Fibroblast of lung (primary cell): Measurements from ENCODE around the gene SLC17A5. TPM values are rescaled to one million over a fixed set of nuclear protein-coding genes. Genes with fewer than 3 reads are reported as not detected.
A peak's percentile ranks its signal among the peaks of the same experiment; 100 is the strongest.

Source experiments
- DNase-seq, 2 donors: peaks; one replicate each; pipeline versions ENCODE4 v3.0.0 to v3.0.0-alpha.2; 2010; ENCODE audit warnings: low read depth in 2 of 2
- H2AFZ ChIP-seq: 2 replicates; pipeline ENCODE4 v1.5.1; 2012; ENCODE audit warnings: low read length, control low read depth, inconsistent platforms
- H3K27ac ChIP-seq: 2 replicates; pipeline ENCODE4 v1.5.1; 2011; ENCODE audit warnings: low read length, control low read depth; ENCODE audit not compliant: insufficient read depth
- H3K27me3 ChIP-seq: 2 replicates; pipeline ENCODE4 v1.5.1; 2011; ENCODE audit warnings: mild to moderate bottlenecking, low read length; ENCODE audit not compliant: control insufficient read depth, insufficient read depth
- H3K36me3 ChIP-seq: 2 replicates; pipeline ENCODE4 v1.5.1; 2011; ENCODE audit warnings: low read length; ENCODE audit not compliant: control insufficient read depth, insufficient read depth
- H3K4me1 ChIP-seq: 2 replicates; pipeline ENCODE4 v1.5.1; 2011; ENCODE audit warnings: low read length; ENCODE audit not compliant: control insufficient read depth, insufficient read depth; ENCODE audit errors: extremely low read depth
- H3K4me2 ChIP-seq: 2 replicates; pipeline ENCODE4 v1.5.1; 2011; ENCODE audit warnings: low read length, control low read depth; ENCODE audit not compliant: insufficient read depth; ENCODE audit errors: extremely low read depth
- H3K4me3 ChIP-seq, 4 experiments: fragments of 200-600 bp in 1 of 4; sonication (generic) in 1 of 4; replicated peaks in 1 of 4; 2 replicates each; pipeline ENCODE4 v1.5.1; 2011 to 2016; ENCODE audit warnings: low read length in 4 of 4, low read depth in 3 of 4, mild to moderate bottlenecking in 3 of 4, control low read depth in 2 of 4, inconsistent platforms in 1 of 4, mixed read lengths in 1 of 4; ENCODE audit not compliant: insufficient read depth in 1 of 4; ENCODE audit errors: control extremely low read depth in 1 of 4
- H3K79me2 ChIP-seq: 2 replicates; pipeline ENCODE4 v1.5.1; 2012; ENCODE audit warnings: mild to moderate bottlenecking, low read length, inconsistent platforms; ENCODE audit not compliant: control insufficient read depth, insufficient read depth
- H3K9ac ChIP-seq: 2 replicates; pipeline ENCODE4 v1.5.1; 2011; ENCODE audit warnings: mild to moderate bottlenecking, low read length, control low read depth; ENCODE audit not compliant: insufficient read depth
- H3K9me3 ChIP-seq: 2 replicates; pipeline ENCODE4 v1.5.1; 2012; ENCODE audit warnings: low read depth, low read length; ENCODE audit not compliant: control insufficient read depth, insufficient read depth
- H4K20me1 ChIP-seq: 2 replicates; pipeline ENCODE4 v1.5.1; 2011; ENCODE audit warnings: low read length; ENCODE audit not compliant: control insufficient read depth, insufficient read depth; ENCODE audit errors: extremely low read depth
- CTCF ChIP-seq, 2 donors: IDR thresholded peaks in 1 of 2; conservative IDR thresholded peaks in 1 of 2; 1 replicate in 1 of 2; 2 replicates in 1 of 2; pipeline ENCODE4 v1.5.1; 2011 to 2012; ENCODE audit warnings: low read length in 2 of 2, control low read depth in 1 of 2, inconsistent platforms in 1 of 2, low read depth in 1 of 2, mild to moderate bottlenecking in 1 of 2
- EZH2 ChIP-seq: IDR thresholded peaks from 2 replicates; pipeline ENCODE4 v1.5.1; 2012; ENCODE audit warnings: low read length, control low read depth, mild to moderate bottlenecking; ENCODE audit errors: missing control alignments
- polyA plus RNA-seq, 2 donors: library from polyadenylated mRNA; depleted of rRNA in 1 of 2; stranded (reverse) in 1 of 2; unstranded in 1 of 2; fragments of >200 nt; gene quantifications; 2 replicates each; pipeline ENCODE4 v1.2.1, GENCODE V29; 2011 to 2012; ENCODE audit warnings: missing spikeins in 1 of 2
- total RNA-seq: library from RNA; depleted of rRNA; stranded (reverse); fragments of >200 nt; gene quantifications from 2 replicates; pipeline ENCODE4 v1.2.1, GENCODE V29; 2014

Gene SLC17A5
- total and polyA plus RNA-seq, 2 donors (not counting 1 experiment from before 2014, with no cell fraction given) = 39.3 to 56.8 TPM

- Histone ChIP-seq H3K9ac (no peak overlapping the region), H3K36me3 (no peaks in the 10 kb centered on the region), H3K4me3 (no peak overlapping the region), H3K9me3 (no peaks in the 10 kb centered on the region), H2AFZ (no peak overlapping the region), H3K27ac (no peak overlapping the region), H4K20me1 (no peaks in the 10 kb centered on the region), H3K79me2 (no peaks in the 10 kb centered on the region), H3K4me2 (no peak overlapping the region), H3K4me1 (no peaks in the 10 kb centered on the region), H3K27me3 (no peaks in the 10 kb centered on the region)
- TF ChIP-seq EZH2 = no peak
- TF ChIP-seq CTCF (conservative IDR thresholded peaks at IDR 0.05 in 1 of 2, IDR thresholded peaks at IDR 0.05 in 1 of 2; ENCODE audit: low read depth in 1 of 2, low read length in 2 of 2) = no peak
- DNase-seq = no peak
Observed at GRCh38 chr6:73669005-73669404, 15.2 kb upstream of the SLC17A5 start.

- H4K20me1 ChIP-seq = no peaks in the 10 kb centered on the region
- no peaks in the 10 kb centered on the region for H3K27me3 ChIP-seq
- no peak overlapping the region for H2AFZ ChIP-seq
- no peak overlapping the region for H3K27ac ChIP-seq
- H3K4me1 ChIP-seq = no peaks in the 10 kb centered on the region
- H3K4me2 ChIP-seq = no peak overlapping the region
- no peak for DNase-seq
- H3K4me3 ChIP-seq = no peak overlapping the region
- no peak for TF ChIP-seq CTCF (conservative IDR thresholded peaks at IDR 0.05 in 1 of 2, IDR thresholded peaks at IDR 0.05 in 1 of 2; ENCODE audit: low read depth in 1 of 2, low read length in 2 of 2)
- no peak for TF ChIP-seq EZH2
- no peaks in the 10 kb centered on the region for H3K79me2 ChIP-seq
- H3K9ac ChIP-seq = no peak overlapping the region
- H3K9me3 ChIP-seq = no peaks in the 10 kb centered on the region
- H3K36me3 ChIP-seq = no peaks in the 10 kb centered on the region
Observed at GRCh38 chr6:73667798-73668197, 14.0 kb upstream of the SLC17A5 start.

GRCh38 chr6:73666393-73666792, 12.6 kb upstream of the SLC17A5 start:
- Histone ChIP-seq H3K9me3 (no peaks in the 10 kb centered on the region), H4K20me1 (no peaks in the 10 kb centered on the region), H3K4me3 (no peak overlapping the region), H3K27me3 (no peaks in the 10 kb centered on the region), H3K4me2 (no peak overlapping the region), H3K4me1 (no peaks in the 10 kb centered on the region), H3K79me2 (no peaks in the 10 kb centered on the region), H2AFZ (no peak overlapping the region), H3K36me3 (no peaks in the 10 kb centered on the region), H3K27ac (no peak overlapping the region), H3K9ac (no peak overlapping the region)
- DNase-seq = peak in 1 of 2 donors; percentile 29
- TF ChIP-seq EZH2 (no peak), CTCF (conservative IDR thresholded peaks at IDR 0.05 in 1 of 2, IDR thresholded peaks at IDR 0.05 in 1 of 2; ENCODE audit: low read depth in 1 of 2, low read length in 2 of 2) (no peak)
